Aorta (tissue), 5 donors: ENCODE results near the gene PLA2G5. TPM values are rescaled to one million over a fixed set of nuclear protein-coding genes. Genes with fewer than 3 reads are reported as not detected.

Experiments used
- ATAC-seq: fragments of 200-7000 bp; cut with Tn5 transposase; one replicate; pipeline ENCODE4 v1.9.1; 2022; ENCODE audit warnings: moderate library complexity; ENCODE audit not compliant: low FRiP score
- DNase-seq, 2 donors: peaks; one replicate each; pipeline ENCODE4 v3.0.0-alpha.2; 2020
- H3K27ac ChIP-seq, 2 donors: one replicate each; pipeline ENCODE4 v1.5.1; 2013; ENCODE audit warnings: low read length in 2 of 2, mild to moderate bottlenecking in 2 of 2, moderate library complexity in 2 of 2, control low read depth in 1 of 2, inconsistent platforms in 1 of 2, low read depth in 1 of 2
- H3K27me3 ChIP-seq, 2 donors: one replicate each; pipeline ENCODE4 v1.6.1; 2013; ENCODE audit warnings: control low read depth in 1 of 2, low read length in 1 of 2, mild to moderate bottlenecking in 1 of 2, moderate library complexity in 1 of 2; ENCODE audit not compliant: insufficient read depth in 2 of 2, control insufficient read depth in 1 of 2
- H3K36me3 ChIP-seq, 2 donors: one replicate each; pipeline ENCODE4 v1.6.1; 2013; ENCODE audit warnings: control low read depth in 1 of 2, low read length in 1 of 2, mild to moderate bottlenecking in 1 of 2; ENCODE audit not compliant: insufficient read depth in 2 of 2, control insufficient read depth in 1 of 2
- H3K4me1 ChIP-seq, 2 donors: one replicate each; pipeline ENCODE4 v1.6.1; 2013; ENCODE audit warnings: low read length in 2 of 2, control low read depth in 1 of 2, mild to moderate bottlenecking in 1 of 2, moderate library complexity in 1 of 2; ENCODE audit not compliant: insufficient read depth in 2 of 2, control insufficient read depth in 1 of 2
- H3K4me3 ChIP-seq, 2 donors: one replicate each; pipeline ENCODE4 v1.5.1; 2013; ENCODE audit warnings: low read length in 2 of 2, control low read depth in 1 of 2, mild to moderate bottlenecking in 1 of 2
- H3K9me3 ChIP-seq: one replicate; pipeline ENCODE4 v1.6.1; 2013; ENCODE audit warnings: mild to moderate bottlenecking, low read length; ENCODE audit not compliant: control insufficient read depth
- WGBS, 2 donors: extraction: QIAGEN DNeasy Blood & Tissue Kit; methylation state at CpG; one replicate each; pipeline ENCODE4 v1.1.7; 2013; 5-methylcytosine and 5-hydroxymethylcytosine counted together
- intact Hi-C, 2 donors: fragments of 100-400 bp; cut with DNase I; formaldehyde crosslinking; loops; one replicate each; pipeline versions ENCODE4 v1.14.2 to v1.15.0; 2022
- polyA plus RNA-seq, 2 donors: library from polyadenylated mRNA; stranded (reverse); fragments of 200-250 nt; gene quantifications; one replicate each; pipeline ENCODE4 v1.2.3, GENCODE V29; 2013
- total RNA-seq, 2 donors: library from RNA; stranded (reverse); fragmentation: NEBNext Ultra II Directional; extraction: Animal tissue kit (Norgen Biotek cat#: 25700); gene quantifications; one replicate each; pipeline ENCODE4 v1.2.1, GENCODE V29; 2021
- donor health status: healthy with polysubstance abuse.
- donor health status: Bipolar disorder and iron deficiency.
- donor health status: DM: no; HTN: no; CAD: no.
- donor health status: DM: no; HTN: no; CAD: no.
- donor health status: DM: yes; HTN: yes; CAD: no.

PLA2G5 gene
- total and polyA plus RNA-seq, 4 donors: 4.0 to 13.7 (median 8.5) TPM

- no peaks in the 10 kb centered on the region for H3K27me3 ChIP-seq
- ATAC-seq (no peak), DNase-seq (peak in 1 of 2 donors; percentile 46)
- no peaks in the 10 kb centered on the region for H3K9me3 ChIP-seq
- H3K4me1 ChIP-seq: no peaks in the 10 kb centered on the region
- intact Hi-C loops: no loop called here
- 87 to 89% methylated on average over 3 of the region's 3 CpGs for WGBS, 2 donors
- H3K36me3 ChIP-seq: no peaks in the 10 kb centered on the region
- no peak overlapping the region for H3K27ac ChIP-seq
- no peak overlapping the region for H3K4me3 ChIP-seq
Observed at GRCh38 chr1:20112279-20113000, 42.4 kb downstream of the PLA2G5 start.

GRCh38 chr1:20114021-20114648, 44.1 kb downstream of the PLA2G5 start:
- Histone ChIP-seq H3K4me3 (no peak overlapping the region), H3K4me1 (no peaks in the 10 kb centered on the region), H3K36me3 (no peaks in the 10 kb centered on the region), H3K27ac (no peak overlapping the region), H3K9me3 (no peaks in the 10 kb centered on the region), H3K27me3 (no peaks in the 10 kb centered on the region)
- no peak for DNase-seq
- intact Hi-C loops: no loop called here
- WGBS, 2 donors: 77% methylated on average over 15 of the region's 15 CpGs
- ATAC-seq: no peak

DNA sequence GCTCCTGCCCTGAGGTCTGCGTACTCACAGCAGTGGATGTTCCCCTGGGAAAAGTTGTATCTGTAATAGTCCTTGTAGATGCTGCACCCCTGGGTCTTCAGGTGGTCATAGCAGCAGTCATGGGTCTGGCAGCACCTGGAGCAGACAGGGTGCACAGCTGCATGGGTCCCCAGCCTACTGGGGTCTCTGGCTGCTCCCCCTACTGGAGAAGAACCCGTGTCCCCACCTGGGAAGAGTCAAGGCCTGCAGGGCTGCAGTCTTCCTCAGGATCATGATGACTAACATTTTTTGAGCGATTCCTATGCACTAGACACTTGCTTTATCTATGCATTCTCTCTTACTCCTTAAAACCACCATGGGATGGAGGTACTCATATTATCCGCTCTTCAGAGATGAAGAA, 45.5 kb downstream of the PLA2G5 start:
- 83 to 85% methylated on average over 4 of the region's 4 CpGs for WGBS, 2 donors
- Histone ChIP-seq H3K27me3 (no peaks in the 10 kb centered on the region), H3K9me3 (no peaks in the 10 kb centered on the region), H3K36me3 (no peaks in the 10 kb centered on the region), H3K27ac (no peak overlapping the region), H3K4me1 (no peaks in the 10 kb centered on the region), H3K4me3 (no peak overlapping the region)
- no peak for ATAC-seq
- peak in 1 of 2 donors; percentile 12 for DNase-seq
- intact Hi-C loops: no loop called here

- DNase-seq (peak in 1 of 2 donors; percentile 42), ATAC-seq (no peak)
- intact Hi-C loops: no loop called here
- no peak overlapping the region for H3K27ac ChIP-seq
- H3K4me1 ChIP-seq: no peaks in the 10 kb centered on the region
- H3K4me3 ChIP-seq: no peak overlapping the region
- 85% methylated on average over 7 of the region's 7 CpGs for WGBS, 2 donors
- H3K9me3 ChIP-seq: no peaks in the 10 kb centered on the region
- H3K36me3 ChIP-seq: no peaks in the 10 kb centered on the region
- H3K27me3 ChIP-seq: no peaks in the 10 kb centered on the region
Observed at GRCh38 chr1:20115916-20116315, 45.9 kb downstream of the PLA2G5 start.

GRCh38 chr1:20117236-20117635, 47.2 kb downstream of the PLA2G5 start:
- no peak overlapping the region for H3K4me3 ChIP-seq
- intact Hi-C loops: no loop called here
- no peak for DNase-seq
- H3K9me3 ChIP-seq: no peaks in the 10 kb centered on the region
- H3K36me3 ChIP-seq: no peaks in the 10 kb centered on the region
- no peak for ATAC-seq
- no peak overlapping the region for H3K27ac ChIP-seq
- no peaks in the 10 kb centered on the region for H3K4me1 ChIP-seq
- no peaks in the 10 kb centered on the region for H3K27me3 ChIP-seq

GRCh38 chr1:20119347-20119746, 49.4 kb downstream of the PLA2G5 start, which contains the start of gene PLA2G2D:
Gene PLA2G2D, minus strand, starts transcription at chr1:20119536. Its CDS starts 38 bp downstream, at chr1:20119498.
- no peaks in the 10 kb centered on the region for H3K27me3 ChIP-seq
- H3K27ac ChIP-seq: no peak within 1 kb of the TSS
- no peaks in the 10 kb centered on the region for H3K4me1 ChIP-seq
- H3K4me3 ChIP-seq: no peak within 1 kb of the TSS
- 95 to 100% methylated on average over 2 of the region's 2 CpGs for WGBS, 2 donors
- no peaks in the 10 kb centered on the region for H3K9me3 ChIP-seq
- peak in 1 of 2 donors; percentile 35 for DNase-seq
- ATAC-seq: no peak
- H3K36me3 ChIP-seq: no peaks in the 10 kb centered on the region
- intact Hi-C loops: no loop called here

DNA sequence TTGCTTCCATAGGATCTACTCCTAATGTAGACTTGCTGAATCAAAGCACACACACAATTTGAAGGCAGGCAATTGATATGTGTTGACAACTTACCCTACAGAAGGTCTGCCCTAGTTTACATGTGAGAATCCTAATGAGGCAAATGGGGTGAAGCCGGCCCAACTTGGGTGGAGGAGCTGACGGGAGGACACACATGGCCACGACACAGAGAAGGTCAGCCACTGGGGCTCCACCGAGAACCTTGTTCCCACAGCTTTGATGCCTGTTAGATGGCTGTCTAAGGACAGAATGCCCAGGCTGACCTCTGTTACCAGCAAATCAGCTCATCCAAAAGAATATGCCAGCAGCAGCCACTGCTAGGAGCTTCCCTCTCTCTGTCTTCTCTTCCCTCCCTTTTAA, 50.8 kb downstream of the PLA2G5 start:
- H3K4me1 ChIP-seq: no peaks in the 10 kb centered on the region
- H3K36me3 ChIP-seq: no peaks in the 10 kb centered on the region
- H3K9me3 ChIP-seq: peaks cover 1% of the 10 kb centered on the region
- H3K4me3 ChIP-seq: no peak overlapping the region
- ATAC-seq (no peak), DNase-seq (peak in 1 of 2 donors; percentile 59)
- no peak overlapping the region for H3K27ac ChIP-seq
- no peaks in the 10 kb centered on the region for H3K27me3 ChIP-seq
- 89 to 93% methylated on average over 4 of the region's 4 CpGs for WGBS, 2 donors
- intact Hi-C loops: no loop called here

GRCh38 chr1:20123722-20124455, 53.9 kb downstream of the PLA2G5 start:
- H3K9me3 ChIP-seq: peaks cover 3% of the 10 kb centered on the region
- H3K4me3 ChIP-seq: no peak overlapping the region
- no peak overlapping the region for H3K27ac ChIP-seq
- WGBS, 2 donors: 74 to 77% methylated on average over 10 of the region's 10 CpGs
- intact Hi-C loops: no loop called here
- H3K36me3 ChIP-seq: no peaks in the 10 kb centered on the region
- DNase-seq (no peak), ATAC-seq (no peak)
- H3K27me3 ChIP-seq: no peaks in the 10 kb centered on the region
- no peaks in the 10 kb centered on the region for H3K4me1 ChIP-seq
